RPMI8226 (cell line): ENCODE data around the gene MFRP.

Experiments used
- DNase-seq: peaks from one replicate; pipeline ENCODE4 v3.0.0-alpha.2; 2015

The MFRP gene

GRCh38 chr11:119336744-119337469 is 9.6 kb downstream of the MFRP start:
- no peak for DNase-seq

GRCh38 chr11:119335655-119336543 is 10.6 kb downstream of the MFRP start:
- no peak for DNase-seq

- DNase-seq = no peak
Observed at GRCh38 chr11:119335091-119335654, 11.3 kb downstream of the MFRP start.

GRCh38 chr11:119334174-119334930 is 12.2 kb downstream of the MFRP start, which contains the start of gene RNF26:
RNF26 (plus strand) TSS chr11:119334527; CDS start chr11:119335123, 596 bp downstream.
- peak; percentile 93 for DNase-seq

- DNase-seq = no peak
Observed at GRCh38 chr11:119332111-119332765, 14.3 kb downstream of the MFRP start.

GRCh38 chr11:119330237-119330636 is 16.3 kb downstream of the MFRP start:
- DNase-seq = no peak

GRCh38 chr11:119329320-119329719 is 17.2 kb downstream of the MFRP start:
- DNase-seq = no peak

GRCh38 chr11:119324189-119324588 is 22.3 kb downstream of the MFRP start:
- DNase-seq = no peak

GRCh38 chr11:119323532-119324033 is 22.9 kb downstream of the MFRP start:
- peak; percentile 64 for DNase-seq

GRCh38 chr11:119322921-119323531 is 23.5 kb downstream of the MFRP start:
- no peak for DNase-seq

- DNase-seq = no peak
Observed at GRCh38 chr11:119322360-119322739, 24.2 kb downstream of the MFRP start.

- peak; percentile 56 for DNase-seq
Observed at GRCh38 chr11:119320776-119321524, 25.6 kb downstream of the MFRP start.

GRCh38 chr11:119320240-119320775 is 26.2 kb downstream of the MFRP start:
- DNase-seq = no peak

- no peak for DNase-seq
Observed at GRCh38 chr11:119319700-119320239, 26.7 kb downstream of the MFRP start.

GRCh38 chr11:119319136-119319699 is 27.3 kb downstream of the MFRP start:
- DNase-seq = no peak

GRCh38 chr11:119318240-119319135 is 28.0 kb downstream of the MFRP start:
- DNase-seq = no peak

GRCh38 chr11:119317592-119318239 is 28.8 kb downstream of the MFRP start:
- DNase-seq = no peak
